Upper lobe of left lung (tissue), 4 donors: ENCODE measurements around the gene CLEC16A.

ENCODE experiments used
- CTCF ChIP-seq, 6 experiments: fragments of 450-650 bp in 4 of 6; fragments of 200-600 bp in 2 of 6; sonication (generic) in 2 of 6; IDR thresholded peaks; one replicate each; pipeline ENCODE4 v1.5.1; 2016 to 2019; ENCODE audit warnings: antibody characterized with exemption in 6 of 6
- POLR2A ChIP-seq, 4 donors: fragments of 450-650 bp; IDR thresholded peaks; one replicate each; pipeline ENCODE4 v1.5.1; 2016 to 2017; ENCODE audit warnings: antibody characterized with exemption in 4 of 4, mild to moderate bottlenecking in 2 of 4
- POLR2AphosphoS5 ChIP-seq, 2 donors: sonication (generic); formaldehyde crosslinking; IDR thresholded peaks; one replicate each; pipeline ENCODE4 v1.5.1; 2017; ENCODE audit warnings: antibody characterized with exemption in 2 of 2

GRCh38 chr16:11151156-11151884, 207.0 kb downstream of the CLEC16A start:
- no peak for TF ChIP-seq POLR2A (IDR thresholded peaks at IDR 0.05)
- no peak for TF ChIP-seq CTCF (IDR thresholded peaks at IDR 0.05)
- no peak for TF ChIP-seq POLR2AphosphoS5 (IDR thresholded peaks at IDR 0.05)
